ENCODE data around the gene MARS1.

DNA sequence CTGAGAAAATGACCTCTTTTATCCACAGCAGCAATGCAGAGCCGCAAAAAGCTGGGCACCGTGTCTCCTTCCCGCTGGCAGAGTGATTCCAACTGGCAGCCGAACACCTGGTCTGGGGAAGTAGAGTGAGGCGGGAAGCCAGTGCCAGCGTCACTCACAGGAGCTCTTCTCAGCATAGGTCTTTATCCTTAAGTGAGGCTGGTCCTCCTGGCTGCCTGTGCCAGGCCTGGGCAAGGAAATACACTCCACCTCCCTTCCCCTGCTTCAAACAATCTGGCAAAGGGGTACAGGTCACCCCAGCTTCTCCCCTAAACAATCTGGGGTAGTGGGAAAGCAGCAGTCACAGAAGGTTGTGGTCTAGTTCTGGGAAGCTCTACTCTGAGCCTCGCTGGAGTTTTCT, 13.0 kb upstream of the MARS1 start:
- TF ChIP-seq POLR2AphosphoS5 (IDR thresholded peaks at IDR 0.05; ENCODE audit: low read depth) (no peak), SPI1 (IDR thresholded peaks at IDR 0.05; ENCODE audit: borderline replicate concordance, low read depth) (no peak)
- TF ChIP-seq, protein P1, sequence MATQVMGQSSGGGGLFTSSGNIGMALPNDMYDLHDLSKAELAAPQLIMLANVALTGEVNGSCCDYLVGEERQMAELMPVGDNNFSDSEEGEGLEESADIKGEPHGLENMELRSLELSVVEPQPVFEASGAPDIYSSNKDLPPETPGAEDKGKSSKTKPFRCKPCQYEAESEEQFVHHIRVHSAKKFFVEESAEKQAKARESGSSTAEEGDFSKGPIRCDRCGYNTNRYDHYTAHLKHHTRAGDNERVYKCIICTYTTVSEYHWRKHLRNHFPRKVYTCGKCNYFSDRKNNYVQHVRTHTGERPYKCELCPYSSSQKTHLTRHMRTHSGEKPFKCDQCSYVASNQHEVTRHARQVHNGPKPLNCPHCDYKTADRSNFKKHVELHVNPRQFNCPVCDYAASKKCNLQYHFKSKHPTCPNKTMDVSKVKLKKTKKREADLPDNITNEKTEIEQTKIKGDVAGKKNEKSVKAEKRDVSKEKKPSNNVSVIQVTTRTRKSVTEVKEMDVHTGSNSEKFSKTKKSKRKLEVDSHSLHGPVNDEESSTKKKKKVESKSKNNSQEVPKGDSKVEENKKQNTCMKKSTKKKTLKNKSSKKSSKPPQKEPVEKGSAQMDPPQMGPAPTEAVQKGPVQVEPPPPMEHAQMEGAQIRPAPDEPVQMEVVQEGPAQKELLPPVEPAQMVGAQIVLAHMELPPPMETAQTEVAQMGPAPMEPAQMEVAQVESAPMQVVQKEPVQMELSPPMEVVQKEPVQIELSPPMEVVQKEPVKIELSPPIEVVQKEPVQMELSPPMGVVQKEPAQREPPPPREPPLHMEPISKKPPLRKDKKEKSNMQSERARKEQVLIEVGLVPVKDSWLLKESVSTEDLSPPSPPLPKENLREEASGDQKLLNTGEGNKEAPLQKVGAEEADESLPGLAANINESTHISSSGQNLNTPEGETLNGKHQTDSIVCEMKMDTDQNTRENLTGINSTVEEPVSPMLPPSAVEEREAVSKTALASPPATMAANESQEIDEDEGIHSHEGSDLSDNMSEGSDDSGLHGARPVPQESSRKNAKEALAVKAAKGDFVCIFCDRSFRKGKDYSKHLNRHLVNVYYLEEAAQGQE (IDR thresholded peaks at IDR 0.05; ENCODE audit: insufficient replicate concordance, low read depth) = no peak
- TF ChIP-seq, protein P2, sequence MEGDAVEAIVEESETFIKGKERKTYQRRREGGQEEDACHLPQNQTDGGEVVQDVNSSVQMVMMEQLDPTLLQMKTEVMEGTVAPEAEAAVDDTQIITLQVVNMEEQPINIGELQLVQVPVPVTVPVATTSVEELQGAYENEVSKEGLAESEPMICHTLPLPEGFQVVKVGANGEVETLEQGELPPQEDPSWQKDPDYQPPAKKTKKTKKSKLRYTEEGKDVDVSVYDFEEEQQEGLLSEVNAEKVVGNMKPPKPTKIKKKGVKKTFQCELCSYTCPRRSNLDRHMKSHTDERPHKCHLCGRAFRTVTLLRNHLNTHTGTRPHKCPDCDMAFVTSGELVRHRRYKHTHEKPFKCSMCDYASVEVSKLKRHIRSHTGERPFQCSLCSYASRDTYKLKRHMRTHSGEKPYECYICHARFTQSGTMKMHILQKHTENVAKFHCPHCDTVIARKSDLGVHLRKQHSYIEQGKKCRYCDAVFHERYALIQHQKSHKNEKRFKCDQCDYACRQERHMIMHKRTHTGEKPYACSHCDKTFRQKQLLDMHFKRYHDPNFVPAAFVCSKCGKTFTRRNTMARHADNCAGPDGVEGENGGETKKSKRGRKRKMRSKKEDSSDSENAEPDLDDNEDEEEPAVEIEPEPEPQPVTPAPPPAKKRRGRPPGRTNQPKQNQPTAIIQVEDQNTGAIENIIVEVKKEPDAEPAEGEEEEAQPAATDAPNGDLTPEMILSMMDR (IDR thresholded peaks at IDR 0.05; ENCODE audit: insufficient read depth, low read length) = no peak

Data from HL-60 (cell line).